Endothelial cell of umbilical vein (primary cell): ENCODE measurements around the gene RNF32. TPM values are rescaled to one million over a fixed set of nuclear protein-coding genes. Genes with fewer than 3 reads are reported as not detected.

ENCODE experiments used
- BruUV-seq: library from RNA; stranded (reverse); fragments of 400-500 nt; replicated peaks from 2 replicates; lab custom pipeline; 2021; lab: Mats Ljungman, UMichigan
- CTCF ChIA-PET: fragments of 300-600, 350-600 bp; sonication (Branson Sonifier 250); formaldehyde crosslinking; loops from one replicate; lab custom pipeline; 2021; ENCODE audit warnings: antibody characterized with exemption, inconsistent platforms; lab: Charles Lee
- POLR2A ChIA-PET: fragments of 300-600, 350-600 bp; sonication (Branson Sonifier 250); formaldehyde crosslinking; loops from one replicate; lab custom pipeline; 2021; ENCODE audit warnings: antibody characterized with exemption, inconsistent platforms; lab: Charles Lee
- DNase-seq: peaks from one replicate; pipeline ENCODE4 v3.0.0-alpha.2; 2011; ENCODE audit warnings: low read depth, low spot score
- FAIRE-seq: peaks from 2 replicates; lab custom pipeline; 2011; peaks lifted over from hg19 to GRCh38; lab: Jason Lieb, UNC
- H2AFZ ChIP-seq: 2 replicates; pipeline ENCODE4 v1.6.0; 2012; ENCODE audit warnings: low read depth, low read length, control low read depth, inconsistent platforms
- H3K27ac ChIP-seq: 2 replicates; pipeline ENCODE4 v1.5.1; 2011; ENCODE audit warnings: low read depth, mild to moderate bottlenecking, control low read depth, low read length, moderate library complexity; ENCODE audit not compliant: insufficient read depth
- H3K27me3 ChIP-seq, 2 experiments: 2 replicates each; pipeline versions ENCODE4 v1.6.0 to v1.6.1; 2011; ENCODE audit warnings: low read length in 2 of 2, mixed read lengths in 1 of 2; ENCODE audit not compliant: control insufficient read depth in 2 of 2, insufficient read depth in 2 of 2
- H3K36me3 ChIP-seq, 2 experiments: 2 replicates in 1 of 2; 3 replicates in 1 of 2; pipeline ENCODE4 v1.5.1; 2011; ENCODE audit warnings: low read length in 2 of 2, mild to moderate bottlenecking in 1 of 2, moderate library complexity in 1 of 2; ENCODE audit not compliant: control insufficient read depth in 2 of 2, insufficient read depth in 2 of 2; ENCODE audit errors: extremely low read depth in 1 of 2
- H3K4me1 ChIP-seq: 3 replicates; pipeline ENCODE4 v1.5.1; 2011; ENCODE audit warnings: mild to moderate bottlenecking, low read length; ENCODE audit not compliant: control insufficient read depth, insufficient read depth; ENCODE audit errors: extremely low read depth
- H3K4me2 ChIP-seq: 2 replicates; pipeline ENCODE4 v1.6.1; 2011; ENCODE audit warnings: low read length, control low read depth, mixed read lengths; ENCODE audit not compliant: insufficient read depth
- H3K4me3 ChIP-seq, 3 experiments: fragments of 200-600 bp in 1 of 3; sonication (generic), shearing (Covaris generic) in 1 of 3; replicated peaks in 1 of 3; 2 replicates each; pipeline ENCODE4 v1.5.1; 2011 to 2016; ENCODE audit warnings: control low read depth in 3 of 3, low read length in 3 of 3, mild to moderate bottlenecking in 2 of 3, inconsistent platforms in 1 of 3, low read depth in 1 of 3, moderate library complexity in 1 of 3; ENCODE audit not compliant: insufficient read depth in 1 of 3
- H3K79me2 ChIP-seq: 2 replicates; pipeline ENCODE4 v1.6.0; 2012; ENCODE audit warnings: low read length, inconsistent platforms; ENCODE audit not compliant: control insufficient read depth, insufficient read depth
- H3K9ac ChIP-seq: replicated peaks from 2 replicates; pipeline ENCODE3; 2011; ENCODE audit warnings: low read length, control low read depth; ENCODE audit not compliant: insufficient read depth; ENCODE audit errors: extremely low read depth
- H3K9me1 ChIP-seq: replicated peaks from 3 replicates; pipeline ENCODE4 v1.6.0; 2011; ENCODE audit warnings: mild to moderate bottlenecking, low read length; ENCODE audit not compliant: control insufficient read depth, insufficient read depth; ENCODE audit errors: extremely low read depth
- H3K9me3 ChIP-seq: replicated peaks from 2 replicates; pipeline ENCODE4 v1.5.1; 2012; ENCODE audit warnings: low read length, inconsistent platforms; ENCODE audit not compliant: control insufficient read depth, insufficient read depth
- H4K20me1 ChIP-seq: replicated peaks from 2 replicates; pipeline ENCODE3; 2011; ENCODE audit warnings: mild to moderate bottlenecking, low read length; ENCODE audit not compliant: control insufficient read depth, insufficient read depth; ENCODE audit errors: extremely low read depth
- CTCF ChIP-seq, 2 donors: IDR thresholded peaks; 1 replicate in 1 of 2; 2 replicates in 1 of 2; pipeline ENCODE4 v1.5.1; 2011; ENCODE audit warnings: low read length in 2 of 2, mild to moderate bottlenecking in 2 of 2, moderate library complexity in 2 of 2, control low read depth in 1 of 2, inconsistent platforms in 1 of 2, low read depth in 1 of 2; ENCODE audit not compliant: insufficient read depth in 1 of 2; ENCODE audit errors: extremely low read depth in 1 of 2
- EZH2 ChIP-seq: IDR thresholded peaks from 2 replicates; pipeline ENCODE4 v1.6.1; 2012; ENCODE audit warnings: borderline replicate concordance, low read depth, mild to moderate bottlenecking, moderate library complexity, low read length, inconsistent platforms; ENCODE audit not compliant: severe bottlenecking
- FOS ChIP-seq: IDR thresholded peaks from 2 replicates; pipeline ENCODE4 v1.6.1; 2011; ENCODE audit warnings: mild to moderate bottlenecking, low read length, moderate library complexity, borderline replicate concordance; ENCODE audit not compliant: insufficient read depth
- JUN ChIP-seq: IDR thresholded peaks from 2 replicates; pipeline ENCODE4 v1.6.1; 2011; ENCODE audit warnings: borderline replicate concordance, low read depth; ENCODE audit not compliant: insufficient read length, insufficient read depth
- dilution Hi-C: fragments of 300-500 bp; cut with MboI; formaldehyde crosslinking; loops from one replicate; pipeline ENCODE4 v1.15.0; 2019; ENCODE audit warnings: low sequenced_read_pairs; ENCODE audit not compliant: extremely low pct_ligation_motif_present
- intact Hi-C: fragments of 100-400 bp; cut with micrococcal nuclease; formaldehyde crosslinking; loops from one replicate; pipeline ENCODE4 v1.10.0; 2022
- polyA plus RNA-seq, 4 experiments: library from polyadenylated mRNA; depleted of rRNA in 3 of 4; stranded (reverse) in 3 of 4; unstranded in 1 of 4; fragments of >200 nt; gene quantifications; 2 replicates each; pipeline versions ENCODE4 v1.2.1 to v1.2.3, GENCODE V29; 2011 to 2012; ENCODE audit warnings: missing spikeins in 1 of 4
- total RNA-seq: library from RNA; stranded (reverse); gene quantifications from 2 replicates; pipeline ENCODE4 v1.2.3, GENCODE V29; 2021

Gene RNF32
- total and polyA plus RNA-seq, 2 donors (not counting 3 experiments of a cell fraction or from before 2014, with no cell fraction given), result 0.14 TPM; not detected in 1

DNA sequence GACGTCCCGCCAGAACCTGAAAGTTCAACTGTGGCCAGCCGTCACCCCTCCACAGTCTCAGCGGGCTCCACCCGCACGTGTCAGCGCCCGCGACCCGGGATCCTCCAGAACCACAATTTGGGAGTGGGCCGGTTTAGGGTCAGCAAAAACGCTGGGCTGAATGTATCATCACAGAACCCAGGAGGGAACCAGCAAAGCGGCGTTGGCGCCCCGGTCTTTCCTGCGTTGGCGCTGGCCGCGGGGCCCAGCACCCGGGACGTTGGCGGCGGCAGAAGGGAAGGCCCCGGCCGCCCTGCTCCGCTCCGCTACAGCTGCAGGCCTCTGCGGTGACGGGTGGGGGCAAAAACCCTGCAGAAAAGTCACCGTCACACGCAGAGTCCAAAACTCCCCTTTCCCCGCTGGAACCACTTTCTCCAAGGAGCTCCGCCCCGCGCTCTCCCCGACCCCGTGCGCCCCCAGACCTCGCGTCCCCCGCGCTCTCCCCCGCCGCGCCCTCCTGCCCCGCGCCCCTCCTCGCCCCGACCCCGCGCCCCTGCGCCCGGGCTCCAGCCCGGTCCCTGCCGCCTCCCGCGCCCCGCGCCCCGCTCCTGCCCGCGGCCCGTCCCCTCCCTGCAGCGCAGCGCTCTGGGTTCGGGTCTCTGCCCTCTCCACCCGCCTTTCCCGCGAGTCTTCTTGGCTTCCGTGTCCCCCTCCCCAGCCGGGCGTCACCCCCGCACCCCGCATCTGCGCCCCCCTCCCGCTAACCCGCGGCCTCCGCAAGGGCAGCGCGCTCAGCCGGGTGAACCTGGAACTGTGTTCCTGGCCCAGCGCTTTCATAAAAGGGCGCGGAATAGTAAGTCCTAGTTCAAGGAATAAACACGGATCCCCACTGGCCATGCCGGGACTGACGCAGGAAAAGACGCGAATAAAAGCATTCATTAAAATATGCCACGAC, 24.0 kb upstream of the RNF32 start:
- no peak overlapping the region for H3K9ac ChIP-seq
- H3K36me3 ChIP-seq, result no peaks in the 10 kb centered on the region
- FAIRE-seq, result no peak
- H3K9me1 ChIP-seq, result no peaks in the 10 kb centered on the region
- peaks cover 8 to 14% of the 10 kb centered on the region in 2 experiments for H3K27me3 ChIP-seq
- BruUV-seq, result no TSS peak
- dilution Hi-C loops, result no loop called here
- H3K27ac ChIP-seq, result no peak overlapping the region
- DNase-seq, result peak; percentile 6
- H2AFZ ChIP-seq, result no peak overlapping the region
- peak overlapping the region in 2 of 3 experiments; percentile 16 to 39 for H3K4me3 ChIP-seq
- H3K4me1 ChIP-seq, result no peaks in the 10 kb centered on the region
- ChIA-PET CTCF (no interaction called here), POLR2A (no interaction called here)
- no peaks in the 10 kb centered on the region for H4K20me1 ChIP-seq
- TF ChIP-seq FOS, result no peak
- TF ChIP-seq CTCF (IDR thresholded peaks at IDR 0.05; ENCODE audit: extremely low read depth in 1 of 2, insufficient read depth in 1 of 2, low read depth in 1 of 2, low read length in 2 of 2), result no peak
- TF ChIP-seq JUN, result no peak
- TF ChIP-seq EZH2, result peak; percentile 73
- H3K4me2 ChIP-seq, result peak overlapping the region; percentile 58
- intact Hi-C loops, result no loop called here
- no peaks in the 10 kb centered on the region for H3K79me2 ChIP-seq
- H3K9me3 ChIP-seq, result no peaks in the 10 kb centered on the region
